HepG2 (cell line): Measurements from ENCODE around the gene FAF2. TPM values are rescaled to one million over a fixed set of nuclear protein-coding genes. Genes with fewer than 3 reads are reported as not detected.
A peak's percentile ranks its signal among the peaks of the same experiment; 100 is the strongest.

Source experiments
- CREB3 ChIP-seq: sonication (generic); formaldehyde crosslinking; IDR thresholded peaks from 2 replicates; pipeline ENCODE4 v1.5.0; 2020; ENCODE audit warnings: missing genetic modification reagents
- FOXO1 ChIP-seq: sonication (generic); formaldehyde crosslinking; IDR thresholded peaks from 2 replicates; pipeline ENCODE4 v1.4.0; 2020; ENCODE audit warnings: missing genetic modification reagents
- IKZF1 ChIP-seq: fragments of 450-650 bp; IDR thresholded peaks from 2 replicates; pipeline ENCODE4 v1.7.1; 2016
- MED13 ChIP-seq: sonication (generic); formaldehyde crosslinking; IDR thresholded peaks from 2 replicates; pipeline ENCODE4 v1.5.0; 2020; ENCODE audit warnings: missing genetic modification reagents
- MLXIP ChIP-seq: sonication (generic); formaldehyde crosslinking; IDR thresholded peaks from 2 replicates; pipeline ENCODE4 v1.9.0; 2021; ENCODE audit warnings: missing genetic modification reagents, borderline replicate concordance
- NR0B2 ChIP-seq: sonication (generic); formaldehyde crosslinking; IDR thresholded peaks from 2 replicates; pipeline ENCODE4 v1.4.0; 2020; ENCODE audit warnings: mild to moderate bottlenecking, missing genetic modification reagents
- NR2F1 ChIP-seq, 2 experiments: fragments of 450-650 bp in 1 of 2; formaldehyde crosslinking in 1 of 2; IDR thresholded peaks; 2 replicates each; pipeline versions ENCODE4 v1.5.0 to v1.6.1; 2016 to 2020; ENCODE audit warnings: mild to moderate bottlenecking in 1 of 2, missing compliant biosample characterization in 1 of 2, missing genetic modification reagents in 1 of 2, moderate library complexity in 1 of 2
- REPIN1 ChIP-seq: sonication (generic); formaldehyde crosslinking; IDR thresholded peaks from 2 replicates; pipeline ENCODE4 v1.8.0; 2022; ENCODE audit warnings: missing genetic modification reagents, low read depth, mild to moderate bottlenecking, borderline replicate concordance
- SPEN ChIP-seq: sonication (generic); formaldehyde crosslinking; IDR thresholded peaks from 2 replicates; pipeline ENCODE4 v1.5.1; 2020; ENCODE audit warnings: low read depth, mild to moderate bottlenecking, missing genetic modification reagents
- TMF1 ChIP-seq: sonication (generic); formaldehyde crosslinking; IDR thresholded peaks from 2 replicates; pipeline ENCODE4 v1.8.1; 2022; ENCODE audit warnings: low read depth, missing genetic modification reagents
- TOPORS ChIP-seq: sonication (generic); formaldehyde crosslinking; IDR thresholded peaks from 2 replicates; pipeline ENCODE4 v1.8.0; 2023; ENCODE audit warnings: mild to moderate bottlenecking, missing genetic modification reagents
- ZBTB26 ChIP-seq: IDR thresholded peaks from 2 replicates; pipeline ENCODE4 v1.6.1; 2016; ENCODE audit warnings: missing compliant biosample characterization, missing genetic modification reagents, borderline replicate concordance
- ZBTB7B ChIP-seq: sonication (generic); formaldehyde crosslinking; IDR thresholded peaks from 2 replicates; pipeline ENCODE4 v1.4.0; 2020; ENCODE audit warnings: missing genetic modification reagents
- ZHX2 ChIP-seq, 2 experiments: sonication (generic) in 1 of 2; formaldehyde crosslinking in 1 of 2; IDR thresholded peaks; 2 replicates each; pipeline versions ENCODE4 v1.6.1 to v1.9.0; 2014 to 2022; ENCODE audit warnings: antibody characterized with exemption in 1 of 2, borderline replicate concordance in 1 of 2, inconsistent platforms in 1 of 2, low read depth in 1 of 2, missing genetic modification reagents in 1 of 2
- ZKSCAN8 ChIP-seq: IDR thresholded peaks from 2 replicates; pipeline ENCODE4 v1.6.1; 2016; ENCODE audit warnings: borderline replicate concordance, missing genetic modification reagents, missing compliant biosample characterization
- ZNF563 ChIP-seq: sonication (generic); formaldehyde crosslinking; IDR thresholded peaks from 2 replicates; pipeline ENCODE4 v1.8.0; 2022; ENCODE audit warnings: mild to moderate bottlenecking, moderate library complexity, missing genetic modification reagents
- polyA plus RNA-seq, 8 experiments: library from polyadenylated mRNA; depleted of rRNA in 3 of 8; stranded (reverse) in 7 of 8; unstranded in 1 of 8; fragments of >200 nt; fragmentation: Illumina TruSeq in 4 of 8; extraction: Trizol in 4 of 8; gene quantifications; 2 replicates each; pipeline versions ENCODE4 v1.2.1 to v1.2.3, GENCODE V29; 2011 to 2016; ENCODE audit warnings: low read depth in 4 of 8, missing spikeins in 1 of 8, mixed read lengths in 1 of 8; ENCODE audit not compliant: insufficient read depth in 1 of 8
- total RNA-seq, 5 experiments: library from RNA; depleted of rRNA; stranded (reverse); fragments of >200 nt; fragmentation: Illumina TruSeq; extraction: Trizol; gene quantifications; 2 replicates each; pipeline ENCODE4 v1.2.3, GENCODE V29; 2016; ENCODE audit warnings: low read depth in 1 of 5

FAF2 gene
- total and polyA plus RNA-seq, 2 of the 13 experiments (the other 11 are each of a cell fraction or from before 2014, with no cell fraction given) = 27.8 to 34.3 TPM

- TF ChIP-seq MLXIP (CRISPR knock-in tag) (no peak), ZKSCAN8 (CRISPR knock-in tag) (0 out of 2 replicates have a peak, but pooled peaks have one; percentile 55), FOXO1 (CRISPR knock-in tag) (no peak), MED13 (CRISPR knock-in tag) (0 out of 2 replicates have a peak, but pooled peaks have one; percentile 40), ZBTB7B (CRISPR knock-in tag) (no peak), IKZF1 (no peak), ZBTB26 (CRISPR knock-in tag) (peak; percentile 22; the same call in 1 of the 2 replicates), ZNF563 (CRISPR knock-in tag) (peak; percentile 43; the same call in 1 of the 2 replicates), NR0B2 (CRISPR knock-in tag) (no peak), TOPORS (CRISPR knock-in tag) (no peak), TMF1 (0 out of 2 replicates have a peak, but pooled peaks have one; percentile 18), NR2F1 (CRISPR knock-in tag; IDR thresholded peaks at IDR 0.05) (no peak), CREB3 (CRISPR knock-in tag) (0 out of 2 replicates have a peak, but pooled peaks have one; percentile 17), SPEN (CRISPR knock-in tag) (peak; percentile 16; the same call in 1 of the 2 replicates), REPIN1 (peak; percentile 35; the same call in 1 of the 2 replicates), ZHX2 (IDR thresholded peaks at IDR 0.05; ENCODE audit: low read depth) (peak; percentile 74), ZHX2 (CRISPR knock-in tag; IDR thresholded peaks at IDR 0.05; ENCODE audit: borderline replicate concordance) (no peak)
Observed at GRCh38 chr5:176536902-176537553, 88.8 kb downstream of the FAF2 start, which contains the start of gene RNF44 (continued).
